ENCODE measurements around the gene CDK17. TPM values are rescaled to one million over a fixed set of nuclear protein-coding genes. Genes with fewer than 3 reads are reported as not detected.
"Not testable (repeated sequence)": the region's sequence is repeated elsewhere in the genome, so short reads cannot be mapped to it uniquely, and the experiment has no call there.

The CDK17 gene
- total RNA-seq, 2 experiments from 2014 or later: 51.7 to 60.6 TPM

- POLR2A ChIA-PET: interaction anchor here (0.6 kb wide), 1 partner anchor 123 kb away, joined by 5 read pairs; no protein-coding TSS in a partner anchor
- Mint-ChIP-seq H3K4me3 (no peak overlapping the region), H3K9me3 (no peaks in the 10 kb centered on the region), H3K27me3 (no peaks in the 10 kb centered on the region), H3K27ac (no peak overlapping the region), H3K4me1 (peaks cover 35% of the 10 kb centered on the region), H3K36me3 (peaks cover 3% of the 10 kb centered on the region)
- DNase-seq: no peak
- ATAC-seq (ENCODE audit: low read depth): no peak
Measured at GRCh38 chr12:96354844-96355534, 45.2 kb downstream of the CDK17 start.

- no peaks in the 10 kb centered on the region for H3K9me3 Mint-ChIP-seq
- DNase-seq (no peak), ATAC-seq (ENCODE audit: low read depth) (no peak)
- no peak overlapping the region for H3K27ac Mint-ChIP-seq
- peaks cover 38% of the 10 kb centered on the region for H3K4me1 Mint-ChIP-seq
- POLR2A ChIA-PET: no interaction called here
- H3K27me3 Mint-ChIP-seq: no peaks in the 10 kb centered on the region
- peaks cover 3% of the 10 kb centered on the region for H3K36me3 Mint-ChIP-seq
- no peak overlapping the region for H3K4me3 Mint-ChIP-seq
Measured at GRCh38 chr12:96354326-96354725, 45.9 kb downstream of the CDK17 start.

GRCh38 chr12:96352161-96352835 lies 47.9 kb downstream of the CDK17 start:
- H3K9me3 Mint-ChIP-seq: no peaks in the 10 kb centered on the region
- no peak overlapping the region for H3K4me3 Mint-ChIP-seq
- no peak overlapping the region for H3K27ac Mint-ChIP-seq
- POLR2A ChIA-PET: interaction anchor here (0.8 kb wide), 1 partner anchor 17 kb away, joined by 3 read pairs; no protein-coding TSS in a partner anchor
- DNase-seq (no peak), ATAC-seq (ENCODE audit: low read depth) (no peak)
- peaks cover 6% of the 10 kb centered on the region for H3K36me3 Mint-ChIP-seq
- no peaks in the 10 kb centered on the region for H3K27me3 Mint-ChIP-seq
- H3K4me1 Mint-ChIP-seq: peaks cover 43% of the 10 kb centered on the region

- peaks cover 51% of the 10 kb centered on the region for H3K4me1 Mint-ChIP-seq
- POLR2A ChIA-PET: no interaction called here
Measured at GRCh38 chr12:96350982-96351381, 49.3 kb downstream of the CDK17 start.

GRCh38 chr12:96347130-96347699 lies 53.0 kb downstream of the CDK17 start:
- H3K4me1 Mint-ChIP-seq: peaks cover 54% of the 10 kb centered on the region
- peak overlapping the region; percentile 78 for H3K4me3 Mint-ChIP-seq
- H3K27ac Mint-ChIP-seq: peak overlapping the region; percentile 73
- H3K9me3 Mint-ChIP-seq: peaks cover 9% of the 10 kb centered on the region
- H3K27me3 Mint-ChIP-seq: no peaks in the 10 kb centered on the region
- H3K36me3 Mint-ChIP-seq: peaks cover 36% of the 10 kb centered on the region
- DNase-seq (no peak), ATAC-seq (ENCODE audit: low read depth) (no peak)
- POLR2A ChIA-PET: interaction anchor here (0.8 to 1.8 kb wide), 5 partner anchors 10 to 98 kb away, joined by 3 to 5 read pairs (median 4); no protein-coding TSS in a partner anchor

More at GRCh38 chr12:96350982-96351381, 49.3 kb downstream of the CDK17 start:
- Mint-ChIP-seq H3K9me3 (no peaks in the 10 kb centered on the region), H3K27ac (peak overlapping the region; percentile 69), H3K4me3 (no peak overlapping the region), H3K27me3 (no peaks in the 10 kb centered on the region), H3K36me3 (peaks cover 8% of the 10 kb centered on the region)
- DNase-seq (no peak), ATAC-seq (ENCODE audit: low read depth) (peak; percentile 75)

- not testable (repeated sequence) for DNase-seq, H3K27me3 Mint-ChIP-seq, H3K9me3 Mint-ChIP-seq
- peak overlapping the region; percentile 73 for H3K27ac Mint-ChIP-seq
- peaks cover 49% of the 10 kb centered on the region for H3K4me1 Mint-ChIP-seq
- POLR2A ChIA-PET: interaction anchor here (0.8 to 1.1 kb wide), 2 partner anchors 10 to 44 kb away, joined by 3 to 5 read pairs; no protein-coding TSS in a partner anchor
- H3K4me3 Mint-ChIP-seq: peak overlapping the region; percentile 78
- peaks cover 35% of the 10 kb centered on the region for H3K36me3 Mint-ChIP-seq
- ATAC-seq (ENCODE audit: low read depth): peak; percentile 7
Measured at GRCh38 chr12:96346716-96347115, 53.5 kb downstream of the CDK17 start.

- Mint-ChIP-seq H3K27ac (no peak overlapping the region), H3K4me3 (no peak overlapping the region), H3K27me3 (no peaks in the 10 kb centered on the region), H3K36me3 (peaks cover 35% of the 10 kb centered on the region), H3K4me1 (peaks cover 35% of the 10 kb centered on the region), H3K9me3 (peaks cover 9% of the 10 kb centered on the region)
- no peak for ATAC-seq (ENCODE audit: low read depth)
- DNase-seq: no peak
- POLR2A ChIA-PET: no interaction called here
Measured at GRCh38 chr12:96344124-96344695, 56.0 kb downstream of the CDK17 start.

- ATAC-seq (ENCODE audit: low read depth) (peak; percentile 73), DNase-seq (no peak)
- peak overlapping the region; percentile 51 for H3K4me3 Mint-ChIP-seq
- H3K27ac Mint-ChIP-seq: peak overlapping the region; percentile 26
- POLR2A ChIA-PET: no interaction called here
- H3K9me3 Mint-ChIP-seq: peaks cover 12% of the 10 kb centered on the region
- peaks cover 37% of the 10 kb centered on the region for H3K36me3 Mint-ChIP-seq
- peaks cover 32% of the 10 kb centered on the region for H3K4me1 Mint-ChIP-seq
- H3K27me3 Mint-ChIP-seq: no peaks in the 10 kb centered on the region
Measured at GRCh38 chr12:96343347-96343954, 56.8 kb downstream of the CDK17 start.

- H3K27me3 Mint-ChIP-seq; POLR2A ChIA-PET; H3K4me3 Mint-ChIP-seq; H3K27ac Mint-ChIP-seq; ATAC-seq (ENCODE audit: low read depth); DNase-seq: not testable (repeated sequence)
- Mint-ChIP-seq H3K9me3 (peaks cover 14% of the 10 kb centered on the region), H3K4me1 (peaks cover 31% of the 10 kb centered on the region), H3K36me3 (peaks cover 41% of the 10 kb centered on the region)
Measured at GRCh38 chr12:96339666-96340065, 60.6 kb downstream of the CDK17 start.

- no peak for ATAC-seq (ENCODE audit: low read depth)
- POLR2A ChIA-PET: no interaction called here
Measured at GRCh38 chr12:96338852-96339471, 61.3 kb downstream of the CDK17 start.

GRCh38 chr12:96337953-96338352 lies 62.3 kb downstream of the CDK17 start:
- POLR2A ChIA-PET: no interaction called here
- DNase-seq (no peak), ATAC-seq (ENCODE audit: low read depth) (no peak)
- Mint-ChIP-seq H3K4me1 (peaks cover 28% of the 10 kb centered on the region), H3K9me3 (peaks cover 8% of the 10 kb centered on the region), H3K27ac (no peak overlapping the region), H3K27me3 (no peaks in the 10 kb centered on the region), H3K36me3 (peaks cover 28% of the 10 kb centered on the region), H3K4me3 (no peak overlapping the region)

More at GRCh38 chr12:96338852-96339471, 61.3 kb downstream of the CDK17 start:
- peaks cover 34% of the 10 kb centered on the region for H3K4me1 Mint-ChIP-seq
- no peaks in the 10 kb centered on the region for H3K27me3 Mint-ChIP-seq
- no peak overlapping the region for H3K4me3 Mint-ChIP-seq
- H3K9me3 Mint-ChIP-seq: peaks cover 11% of the 10 kb centered on the region
- no peak overlapping the region for H3K27ac Mint-ChIP-seq
- no peak for DNase-seq
- peaks cover 34% of the 10 kb centered on the region for H3K36me3 Mint-ChIP-seq

GRCh38 chr12:96336489-96336888 lies 63.8 kb downstream of the CDK17 start:
- Mint-ChIP-seq H3K4me1 (peaks cover 25% of the 10 kb centered on the region), H3K27me3 (no peaks in the 10 kb centered on the region), H3K4me3 (no peak overlapping the region), H3K9me3 (peaks cover 8% of the 10 kb centered on the region), H3K27ac (peak overlapping the region; percentile 3), H3K36me3 (peaks cover 24% of the 10 kb centered on the region)
- no peak for DNase-seq
- no peak for ATAC-seq (ENCODE audit: low read depth)
- POLR2A ChIA-PET: interaction anchor here (0.6 to 2.1 kb wide), 5 partner anchors 10 to 63 kb away, joined by 3 to 12 read pairs (median 5); partner anchors contain the start of gene CDK17
